ENCODE data around the gene TCP10L.

- TF ChIP-seq CTCF (IDR thresholded peaks at IDR 0.05) (no peak), POLR2AphosphoS5 (IDR thresholded peaks at IDR 0.05) (no peak)
Measured at GRCh38 chr21:32543975-32544374, 41.3 kb downstream of the TCP10L start.

All from transverse colon (tissue), 4 donors.